ENCODE results near the gene NAA20.

The NAA20 gene, protein sequence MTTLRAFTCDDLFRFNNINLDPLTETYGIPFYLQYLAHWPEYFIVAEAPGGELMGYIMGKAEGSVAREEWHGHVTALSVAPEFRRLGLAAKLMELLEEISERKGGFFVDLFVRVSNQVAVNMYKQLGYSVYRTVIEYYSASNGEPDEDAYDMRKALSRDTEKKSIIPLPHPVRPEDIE

DNA sequence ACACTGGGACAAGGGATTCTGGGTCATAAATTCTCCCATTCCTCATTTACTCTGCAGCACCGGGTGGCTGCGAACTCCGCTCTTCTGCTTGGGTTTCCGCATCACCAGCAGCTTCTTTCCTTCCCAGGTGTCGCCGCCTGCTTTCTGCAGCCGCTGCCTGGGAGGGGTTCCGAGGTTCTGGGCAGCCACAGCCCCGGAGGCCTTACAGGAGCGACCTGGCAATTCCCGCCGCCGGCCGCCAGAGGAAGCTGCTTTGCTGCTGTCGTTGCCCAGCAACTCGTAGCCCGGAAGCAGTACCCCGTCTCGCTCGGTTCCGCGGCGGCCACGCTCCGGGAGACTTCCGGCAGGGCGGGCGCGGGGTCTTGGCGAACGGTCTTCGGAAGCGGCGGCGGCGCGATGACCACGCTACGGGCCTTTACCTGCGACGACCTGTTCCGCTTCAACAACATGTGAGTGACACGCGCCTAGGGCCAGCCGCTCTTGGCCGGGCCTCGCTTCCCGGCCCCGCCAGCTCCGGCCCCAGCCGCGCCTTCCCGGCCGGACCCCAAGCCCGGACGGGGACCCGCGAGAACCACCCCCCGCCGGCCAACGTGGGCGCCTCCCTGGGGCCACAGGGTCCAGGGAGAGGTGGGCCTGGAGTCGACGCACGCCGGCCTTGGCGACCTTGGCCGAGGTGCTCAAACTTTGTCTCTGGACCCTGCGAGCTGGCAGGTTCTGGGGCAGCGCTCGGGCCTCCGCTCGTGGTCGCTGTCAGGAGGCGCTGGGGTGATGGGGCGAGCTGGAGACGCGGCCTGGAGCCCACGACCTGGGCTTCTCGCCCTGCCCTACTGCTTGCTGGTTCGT, at the start of gene NAA20:
Gene NAA20, plus strand, starts transcription at position 362 of the 843 bp plus-strand sequence. Its CDS starts 35 bp downstream, at position 397.
- peak; percentile 96 for DNase-seq

DNA sequence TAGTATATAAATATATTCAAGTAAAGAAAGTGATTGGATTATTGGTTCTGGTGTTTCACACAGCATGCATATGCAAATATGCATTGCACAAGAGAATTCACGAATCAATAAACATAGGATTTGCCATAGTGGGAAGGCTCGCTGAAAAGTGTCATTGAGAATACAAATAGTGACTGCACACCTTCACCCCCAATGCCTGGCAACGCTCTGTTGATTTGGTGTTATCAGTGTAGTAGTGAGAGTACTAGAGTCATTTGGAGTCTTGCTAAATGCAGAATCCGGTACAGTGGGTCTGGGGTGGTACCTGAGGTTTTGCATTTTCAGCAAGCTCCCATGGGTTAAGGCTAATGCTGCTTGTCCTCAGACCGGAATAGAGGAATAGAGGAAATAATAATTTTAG, 49.7 kb upstream of the NAA20 start:
- no peak for DNase-seq

DNA sequence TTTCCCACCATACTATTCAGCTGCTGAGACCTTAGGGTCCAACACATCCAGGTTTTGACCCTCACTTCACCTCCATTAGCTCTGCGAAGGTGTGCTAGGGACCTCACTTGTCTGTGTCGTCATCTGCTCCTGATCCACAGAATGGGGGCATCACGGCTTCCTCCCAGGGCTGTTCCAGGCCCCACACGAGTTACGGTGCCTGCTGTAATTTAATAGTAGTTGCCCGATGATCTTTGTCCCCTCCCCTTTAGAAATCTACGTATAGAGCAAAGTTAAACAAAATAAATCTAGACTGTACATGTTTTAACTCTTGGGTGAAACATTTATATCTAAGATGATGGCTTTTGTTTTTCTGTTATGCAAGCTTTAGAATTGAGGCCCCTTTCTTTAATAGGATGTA, 49.1 kb upstream of the NAA20 start:
- no peak for DNase-seq

DNA sequence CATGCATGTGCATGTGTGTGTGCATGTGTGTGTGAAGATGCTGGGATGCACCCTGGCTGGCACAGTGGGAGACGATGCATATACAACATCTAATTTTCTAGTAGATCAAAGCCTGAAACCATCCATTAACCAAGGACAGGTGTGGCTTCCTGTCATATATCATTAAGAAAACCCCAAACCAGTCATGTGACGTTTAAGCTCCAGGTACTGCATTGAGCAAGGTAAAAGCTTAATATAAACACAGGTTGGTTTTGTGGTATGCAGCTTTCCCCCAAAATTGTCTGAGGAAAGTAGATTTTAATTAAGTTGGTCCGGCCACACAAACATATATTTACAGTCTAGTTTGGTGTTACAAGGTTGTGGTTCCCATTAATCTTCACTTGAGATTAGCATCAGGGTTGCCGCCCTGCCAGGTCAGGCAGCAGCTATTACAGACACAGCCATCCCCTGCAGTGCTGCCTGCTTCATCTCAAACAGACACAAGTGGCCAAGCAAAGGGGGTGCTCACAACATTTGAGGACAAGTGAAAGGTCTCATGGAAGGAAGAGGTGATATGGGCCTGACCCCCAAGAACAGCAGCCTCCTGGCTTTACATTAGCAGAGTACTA, 48.6 kb upstream of the NAA20 start:
- DNase-seq, result no peak

DNA sequence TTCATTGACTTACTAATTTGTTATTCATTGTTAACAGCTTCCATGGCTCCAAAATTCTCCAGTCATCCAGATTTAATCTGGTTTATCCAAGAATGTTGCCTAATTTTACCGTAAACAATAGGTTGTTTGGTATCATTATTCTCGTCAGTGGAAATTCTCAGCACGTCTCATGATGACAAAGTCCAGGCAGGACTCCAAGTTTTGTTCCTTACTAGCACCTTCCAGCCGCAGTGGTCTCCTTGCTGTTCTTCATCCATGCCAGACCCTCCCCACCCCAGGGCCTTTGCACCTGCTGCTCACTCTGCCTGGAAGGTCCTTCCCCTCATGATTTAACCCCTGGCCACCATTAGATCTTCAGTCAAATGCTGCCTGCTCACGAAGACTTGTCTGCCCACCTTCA, 48.1 kb upstream of the NAA20 start:
- no peak for DNase-seq

DNA sequence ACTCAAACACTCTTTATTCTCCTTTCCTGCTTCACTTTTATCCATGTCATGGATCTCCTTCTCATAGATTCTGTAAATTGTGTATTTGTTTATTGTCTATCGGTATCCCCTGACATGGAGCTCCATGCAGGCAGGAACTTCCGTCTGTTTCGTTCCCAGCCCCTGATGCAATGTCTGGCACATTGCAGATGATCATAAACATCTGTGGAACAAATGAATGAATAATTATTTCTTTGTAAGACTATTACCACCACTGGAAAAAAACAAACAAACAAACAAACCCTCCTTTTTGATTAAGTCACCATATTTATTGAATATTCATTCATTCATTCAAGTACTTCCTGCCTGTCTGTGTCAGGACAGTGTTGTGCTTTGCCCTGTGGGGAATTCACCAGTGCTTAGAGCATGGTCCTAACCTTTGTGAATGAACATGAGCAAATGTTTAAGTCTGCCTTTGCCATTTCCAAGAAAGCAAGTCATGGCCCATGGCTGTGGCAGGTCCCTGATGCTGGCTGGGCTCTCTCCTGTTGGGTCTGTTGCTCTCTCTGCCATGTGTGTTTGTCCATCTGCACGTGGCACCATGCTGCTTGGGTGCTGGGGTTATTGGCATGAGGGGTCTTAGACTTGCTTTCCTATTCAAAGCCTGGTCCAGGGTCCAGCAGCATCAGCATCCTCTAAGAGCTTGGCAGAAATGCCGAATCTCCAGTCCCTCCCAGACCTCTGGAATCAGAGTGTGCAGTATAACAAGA, 47.5 kb upstream of the NAA20 start:
- no peak for DNase-seq

DNA sequence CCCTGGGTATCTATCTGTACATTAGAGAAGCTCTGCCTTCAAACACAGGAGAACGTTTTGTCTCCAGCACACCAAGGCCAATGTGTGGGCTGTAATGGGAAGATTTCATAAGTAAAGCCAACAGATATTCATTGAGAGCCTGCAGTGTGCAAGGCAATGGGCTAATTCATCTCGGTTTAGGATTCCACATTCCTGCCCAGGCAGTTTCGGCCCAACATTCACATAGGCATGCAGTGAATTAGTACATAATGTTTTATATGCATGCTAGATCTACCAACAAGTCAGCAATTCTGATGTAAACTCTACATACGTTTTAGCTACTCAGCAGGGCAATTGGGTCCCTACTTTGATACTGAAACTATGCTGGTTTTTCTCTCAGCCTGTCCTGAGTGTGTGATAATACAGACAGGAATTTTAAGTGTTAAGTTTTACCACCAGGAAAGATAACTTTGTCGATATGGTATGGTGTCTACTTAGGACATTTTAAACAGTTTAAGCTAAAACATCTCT, 46.9 kb upstream of the NAA20 start:
- no peak for DNase-seq

DNA sequence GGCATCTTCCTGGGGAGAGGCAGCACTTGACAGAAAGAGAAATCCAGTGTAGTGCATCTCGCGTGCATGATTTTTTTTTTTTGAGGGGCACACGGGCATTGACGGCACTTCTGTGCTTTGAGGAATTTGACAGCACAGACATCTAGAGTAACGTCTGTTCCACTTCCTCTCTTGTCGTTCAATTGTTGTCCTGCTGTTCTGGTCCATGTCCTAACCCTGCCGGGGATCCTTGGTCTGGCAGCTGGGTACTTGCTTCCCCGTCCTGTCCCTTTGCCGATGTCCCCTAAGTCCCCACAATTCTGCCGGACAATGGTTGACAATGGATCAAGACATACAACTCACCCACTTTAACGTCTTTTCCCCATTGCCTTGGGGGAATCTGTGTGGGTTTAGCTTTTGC, 46.0 kb upstream of the NAA20 start:
- DNase-seq, result no peak

DNA sequence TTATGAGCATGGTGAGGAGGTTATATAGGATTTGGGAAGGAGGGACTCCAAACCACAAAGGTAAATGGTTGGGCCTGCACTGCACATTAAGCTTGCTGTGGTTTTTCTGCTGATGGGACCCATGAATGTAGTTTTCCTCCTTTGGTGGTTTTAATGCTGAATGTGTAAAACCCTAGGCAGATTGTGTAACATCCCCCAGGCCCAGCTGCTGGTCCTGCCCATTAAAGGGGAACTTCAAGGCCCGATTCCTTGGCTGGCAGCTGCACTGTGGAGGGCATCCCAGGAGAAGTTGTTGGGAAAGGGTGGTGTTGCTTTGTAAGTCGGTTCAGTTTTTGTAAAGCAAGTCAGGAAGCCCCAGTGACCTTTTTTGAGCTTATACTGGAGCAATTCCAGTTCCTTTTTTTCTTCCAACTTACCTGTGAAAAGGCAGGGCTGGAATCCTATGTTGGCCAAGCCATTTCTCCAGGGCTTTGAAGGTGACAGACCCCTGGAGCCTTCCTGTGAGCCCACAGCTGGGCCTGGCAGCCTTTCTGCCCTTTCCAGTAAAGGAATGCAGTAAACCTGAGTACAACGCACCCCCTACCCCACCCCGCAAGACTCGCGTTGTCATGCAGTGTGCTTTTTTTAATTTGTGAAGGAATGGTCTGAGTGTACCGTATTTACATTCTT, 43.1 kb upstream of the NAA20 start:
- peak; percentile 78 for DNase-seq

DNA sequence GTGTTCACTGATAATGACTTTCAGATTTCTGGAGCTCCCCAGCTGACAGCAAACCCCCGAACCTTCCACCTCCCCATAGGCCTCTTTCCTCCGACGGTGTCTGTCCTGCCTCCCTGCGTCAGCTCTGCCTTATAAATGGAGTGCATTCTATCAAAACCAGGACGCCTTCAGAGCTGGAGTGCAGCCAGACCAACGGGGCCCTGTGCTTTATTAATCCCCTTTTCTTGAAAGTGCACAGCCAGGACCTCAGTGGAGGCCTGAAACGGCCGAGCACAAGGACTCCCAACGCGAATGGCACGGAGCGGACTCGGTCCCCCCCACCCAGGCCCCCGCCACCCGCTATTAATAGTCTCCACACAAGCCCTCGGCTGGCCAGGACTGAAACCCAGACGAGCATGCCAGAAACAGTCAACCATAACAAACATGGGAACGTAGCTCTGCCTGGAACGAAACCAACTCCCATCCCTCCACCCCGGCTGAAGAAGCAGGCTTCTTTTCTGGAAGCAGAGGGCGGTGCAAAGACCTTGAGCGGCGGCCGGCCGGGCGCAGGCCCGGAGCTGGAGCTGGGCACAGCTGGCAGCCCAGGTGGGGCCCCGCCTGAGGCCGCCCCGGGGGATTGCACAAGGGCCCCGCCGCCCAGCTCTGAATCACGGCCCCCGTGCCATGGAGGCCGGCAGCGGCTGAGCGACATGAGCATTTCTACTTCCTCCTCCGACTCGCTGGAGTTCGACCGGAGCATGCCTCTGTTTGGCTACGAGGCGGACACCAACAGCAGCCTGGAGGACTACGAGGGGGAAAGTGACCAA, 42.3 kb upstream of the NAA20 start:
- peak; percentile 95 for DNase-seq

DNA sequence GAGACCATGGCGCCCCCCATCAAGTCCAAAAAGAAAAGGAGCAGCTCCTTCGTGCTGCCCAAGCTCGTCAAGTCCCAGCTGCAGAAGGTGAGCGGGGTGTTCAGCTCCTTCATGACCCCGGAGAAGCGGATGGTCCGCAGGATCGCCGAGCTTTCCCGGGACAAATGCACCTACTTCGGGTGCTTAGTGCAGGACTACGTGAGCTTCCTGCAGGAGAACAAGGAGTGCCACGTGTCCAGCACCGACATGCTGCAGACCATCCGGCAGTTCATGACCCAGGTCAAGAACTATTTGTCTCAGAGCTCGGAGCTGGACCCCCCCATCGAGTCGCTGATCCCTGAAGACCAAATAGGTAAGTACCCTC, 41.7 kb upstream of the NAA20 start:
- DNase-seq, result no peak

DNA sequence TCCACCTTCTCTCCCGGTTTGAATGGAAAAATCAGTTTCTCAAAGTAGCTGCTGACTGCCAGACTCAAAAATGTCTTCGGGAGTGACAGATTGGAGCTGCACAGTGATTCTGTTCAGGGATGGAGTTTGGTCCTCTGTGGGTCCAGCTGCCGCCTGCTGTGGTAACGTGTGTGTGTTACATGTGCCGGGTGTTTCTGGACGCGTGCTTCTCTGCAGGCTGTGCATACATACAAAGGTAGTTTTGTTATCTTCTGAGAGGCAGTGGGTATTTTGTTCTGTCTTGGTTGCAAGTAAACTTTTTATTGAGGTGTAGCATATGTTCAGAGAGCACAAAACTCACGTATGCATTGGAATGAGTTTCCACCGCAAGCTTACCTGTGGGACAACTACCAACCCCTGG, 41.3 kb upstream of the NAA20 start:
- DNase-seq, result no peak

DNA sequence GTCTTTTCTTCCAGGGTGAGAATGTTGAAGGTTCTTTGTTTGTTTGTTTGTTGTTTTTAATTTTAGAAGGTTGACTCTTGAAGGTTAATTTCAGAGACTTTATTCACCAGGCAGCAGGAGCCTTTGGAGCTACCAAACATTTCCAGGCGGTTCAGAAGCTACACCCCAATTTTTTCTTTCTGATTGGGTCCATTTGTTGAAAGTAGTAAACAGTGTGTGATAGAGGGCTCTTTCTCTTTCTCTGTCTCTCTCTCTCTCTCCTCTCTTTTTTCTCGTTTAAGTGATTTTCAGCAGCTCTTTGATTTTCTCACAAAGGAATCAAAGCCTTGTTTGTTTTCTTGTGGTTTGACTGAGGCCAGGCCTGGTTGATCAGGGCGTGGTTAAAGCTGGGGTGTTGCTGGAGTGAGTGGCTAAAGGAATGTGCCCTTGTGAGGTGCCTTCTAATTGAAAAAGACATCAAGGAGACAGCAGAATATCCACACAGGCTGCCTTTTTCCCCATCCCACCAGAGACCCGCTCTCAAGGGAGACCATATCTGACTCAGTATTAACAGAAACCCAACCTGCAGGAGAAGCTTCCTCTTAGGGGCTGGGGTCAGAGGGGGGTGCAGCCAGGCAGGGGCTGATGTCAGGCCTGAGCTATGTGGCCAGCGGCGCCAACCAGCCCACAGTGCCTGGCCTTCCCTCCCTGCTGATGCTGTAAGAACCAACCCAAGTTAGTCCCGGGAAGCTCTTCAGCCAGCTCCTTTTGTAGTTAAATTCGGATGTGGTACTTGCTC, 40.4 kb upstream of the NAA20 start:
- DNase-seq, result peak; percentile 56

DNA sequence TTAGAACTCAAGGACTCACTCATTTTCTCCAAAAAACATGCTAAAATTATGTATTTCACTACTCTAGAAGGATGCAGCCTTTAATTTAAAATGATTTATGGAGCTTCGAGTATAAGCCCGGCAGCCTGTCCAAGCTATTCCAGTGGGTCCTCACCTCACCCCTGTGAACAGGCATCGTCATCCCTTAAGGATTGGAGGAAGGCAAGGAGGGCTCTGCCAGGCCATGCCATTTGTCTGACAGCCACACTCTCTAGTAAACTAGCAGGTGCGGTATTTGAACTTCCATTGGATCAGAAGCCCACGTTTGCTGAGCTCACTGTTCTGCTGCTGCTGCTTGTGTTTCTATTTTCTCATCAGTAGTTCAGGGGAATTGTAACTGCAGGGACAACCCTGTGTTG, 39.8 kb upstream of the NAA20 start:
- no peak for DNase-seq

DNA sequence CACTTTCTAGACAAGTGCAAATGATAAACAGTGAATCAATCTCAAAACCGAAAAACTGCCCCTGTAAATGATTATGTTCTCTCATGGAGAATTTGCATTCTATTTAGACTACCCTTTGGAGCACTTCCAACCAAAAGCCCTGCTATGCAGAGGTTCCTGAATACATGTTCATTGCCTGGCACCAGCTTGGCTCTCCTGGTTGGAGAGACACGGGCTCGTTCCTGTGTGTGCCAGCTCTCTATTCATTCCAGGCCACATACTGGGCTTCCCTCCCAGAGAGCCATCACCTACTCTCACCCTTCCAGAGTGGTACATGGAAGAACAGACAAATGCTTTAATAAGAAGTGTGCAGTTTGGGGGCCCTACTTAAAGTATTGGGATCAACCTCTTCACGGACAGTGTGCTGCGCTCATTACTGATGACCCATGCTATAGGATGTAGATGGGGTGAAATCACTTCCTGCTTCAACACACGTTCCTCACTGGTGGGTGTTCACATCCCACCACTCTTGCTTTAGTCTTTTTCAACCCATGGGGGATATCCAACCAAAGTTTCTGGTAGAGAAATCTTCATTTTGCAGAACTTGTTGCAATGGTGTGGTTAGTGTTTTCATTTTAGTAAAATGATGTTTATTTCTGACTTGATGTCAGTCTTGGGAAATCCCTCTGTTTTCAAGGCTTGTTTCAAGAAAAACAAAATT, 38.5 kb upstream of the NAA20 start:
- no peak for DNase-seq

DNA sequence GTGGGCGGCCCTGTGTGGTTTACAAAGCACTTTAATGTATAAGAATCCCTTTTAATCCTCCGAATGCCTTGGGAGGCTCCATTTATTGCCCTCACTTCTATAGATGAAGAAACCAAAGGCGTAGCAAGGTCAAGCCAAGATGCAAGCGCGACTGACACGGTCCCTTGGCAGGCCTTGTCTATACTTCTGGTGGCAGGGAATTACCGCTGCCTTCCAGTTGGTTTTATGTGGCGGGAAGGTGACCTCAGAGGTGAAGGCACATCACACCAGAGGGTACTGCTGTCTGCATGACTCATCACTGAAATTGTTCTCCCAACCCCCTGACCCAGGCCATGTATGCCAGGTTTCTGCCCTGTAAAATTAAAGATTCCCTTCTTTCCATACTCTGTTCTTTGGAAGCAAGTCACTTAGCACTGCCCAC, 36.1 kb upstream of the NAA20 start:
- DNase-seq, result no peak

DNA sequence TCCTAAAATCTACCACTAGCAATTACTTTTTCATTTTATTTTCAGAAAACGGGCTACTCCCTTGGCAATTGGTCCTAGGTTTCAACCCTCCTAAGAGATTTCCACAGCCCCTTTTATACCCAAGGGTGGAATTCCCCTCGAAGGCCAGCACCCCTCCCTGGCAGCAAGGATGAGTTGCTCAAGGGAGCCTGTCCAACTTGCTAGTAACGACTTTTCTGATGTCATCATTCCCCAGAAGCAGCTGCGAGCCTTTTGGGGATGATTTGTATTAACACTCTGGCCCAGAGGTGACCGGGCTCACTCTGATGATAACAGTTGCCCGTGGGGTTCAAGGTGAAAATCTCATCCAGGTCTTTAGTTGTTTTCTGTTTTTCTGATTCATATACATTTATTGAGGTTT, 30.7 kb upstream of the NAA20 start:
- no peak for DNase-seq

DNA sequence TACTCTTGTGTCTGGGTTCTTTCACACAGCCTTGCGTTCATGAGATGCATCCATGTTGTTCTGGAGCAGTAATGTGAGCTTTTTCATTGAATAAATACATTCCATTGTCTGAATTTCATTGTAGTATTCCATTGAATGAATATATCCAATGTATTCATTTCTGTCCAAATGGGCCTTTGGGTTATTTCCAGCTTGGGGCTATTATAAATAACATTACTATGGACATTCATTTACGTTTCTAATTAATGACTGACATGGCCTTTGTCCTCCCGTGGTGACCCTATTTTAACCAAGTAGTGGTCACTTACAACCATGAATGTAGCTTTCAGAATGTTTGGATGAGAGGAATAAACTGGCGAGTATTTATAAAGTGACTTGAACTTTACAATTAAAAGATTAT, 30.1 kb upstream of the NAA20 start:
- no peak for DNase-seq

DNA sequence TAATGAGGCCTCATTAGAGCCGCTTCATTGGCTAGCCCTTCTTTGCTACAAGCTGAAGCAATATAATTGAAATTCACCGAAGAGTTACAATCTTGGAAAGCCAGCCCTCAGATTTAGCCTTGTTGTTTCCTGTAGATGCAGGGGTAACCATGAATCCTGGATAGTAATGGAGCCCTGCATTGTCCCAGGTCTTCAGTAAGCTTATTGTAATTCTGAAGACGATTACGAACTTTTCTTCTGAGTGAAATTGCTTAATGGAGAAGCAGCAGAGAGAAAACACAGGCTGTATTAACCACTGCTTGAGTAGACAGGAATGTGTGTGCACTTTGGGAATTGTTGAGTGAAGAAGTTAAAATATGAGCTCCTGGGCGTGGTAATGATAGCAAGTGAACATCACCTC, 26.3 kb upstream of the NAA20 start:
- DNase-seq, result no peak

DNA sequence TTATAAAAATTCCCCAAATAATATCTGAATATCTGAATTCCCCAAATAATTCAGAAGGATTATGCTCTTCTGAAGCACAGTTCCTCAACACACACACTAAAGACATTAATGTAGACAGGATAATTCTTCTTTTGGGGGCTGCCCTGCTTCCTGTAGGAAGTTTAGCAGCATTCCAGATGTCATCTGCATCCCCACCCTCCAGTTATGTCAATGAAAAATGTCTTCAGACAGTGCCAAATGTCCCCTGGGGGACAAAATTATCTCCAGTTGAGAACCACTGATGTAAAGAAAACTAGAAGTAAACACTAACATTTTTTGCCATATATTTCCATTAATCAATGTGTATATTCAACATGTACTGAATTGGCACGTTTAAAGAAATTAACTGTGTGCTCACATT, 25.9 kb upstream of the NAA20 start:
- DNase-seq, result no peak
